CD4-positive, alpha-beta T cell treated with Interleukin-15 for 1 hour (primary cell): ENCODE results near the gene MED26.

ENCODE experiments used
- DNase-seq: peaks from one replicate; pipeline ENCODE4 v3.0.0-alpha.2; 2020

MED26 gene

GRCh38 chr19:16645140-16645539 is 17.1 kb upstream of the MED26 start:
- DNase-seq: no peak

GRCh38 chr19:16641695-16642094 is 13.7 kb upstream of the MED26 start:
- DNase-seq: no peak

GRCh38 chr19:16640951-16641350 is 12.9 kb upstream of the MED26 start:
- no peak for DNase-seq

GRCh38 chr19:16638666-16639065 is 10.7 kb upstream of the MED26 start:
- DNase-seq: no peak

- no peak for DNase-seq
These were observed 9.5 kb upstream of the MED26 start for GRCh38 chr19:16637535-16637934.

- DNase-seq: no peak
These were observed 3.5 kb upstream of the MED26 start for GRCh38 chr19:16631465-16631864.

GRCh38 chr19:16628984-16629691 is 1.1 kb upstream of the MED26 start:
- DNase-seq: no peak

- no peak for DNase-seq
These were observed 149 bp downstream of the MED26 start for GRCh38 chr19:16627928-16628182.

- no peak for DNase-seq
These were observed 644 bp downstream of the MED26 start for GRCh38 chr19:16627193-16627927.

- DNase-seq: no peak
These were observed 1.2 kb downstream of the MED26 start for GRCh38 chr19:16626796-16627192.

GRCh38 chr19:16625163-16625958 is 2.6 kb downstream of the MED26 start:
- DNase-seq: no peak

- DNase-seq: no peak
These were observed 3.8 kb downstream of the MED26 start for GRCh38 chr19:16624236-16624635.

- no peak for DNase-seq
These were observed 4.4 kb downstream of the MED26 start for GRCh38 chr19:16623576-16623975.

- DNase-seq: no peak
These were observed 4.9 kb downstream of the MED26 start for GRCh38 chr19:16623066-16623465.

GRCh38 chr19:16621165-16621800 is 6.7 kb downstream of the MED26 start:
- DNase-seq: no peak

GRCh38 chr19:16620584-16620983 is 7.4 kb downstream of the MED26 start:
- no peak for DNase-seq

- DNase-seq: no peak
These were observed 8.0 kb downstream of the MED26 start for GRCh38 chr19:16620018-16620417.

- DNase-seq: no peak
These were observed 8.5 kb downstream of the MED26 start for GRCh38 chr19:16619457-16619856.

GRCh38 chr19:16618248-16618647 is 9.8 kb downstream of the MED26 start:
- no peak for DNase-seq

- DNase-seq: no peak
These were observed 12.2 kb downstream of the MED26 start for GRCh38 chr19:16615808-16616207.

GRCh38 chr19:16614941-16615340 is 13.1 kb downstream of the MED26 start:
- DNase-seq: no peak

GRCh38 chr19:16613841-16614240 is 14.2 kb downstream of the MED26 start:
- DNase-seq: no peak

GRCh38 chr19:16612636-16613035 is 15.4 kb downstream of the MED26 start:
- DNase-seq: no peak

- no peak for DNase-seq
These were observed 16.9 kb downstream of the MED26 start for GRCh38 chr19:16611121-16611520.
